Erythroblast (primary cell): ENCODE results near the gene TRIM38.
"Not testable (repeated sequence)": the region's sequence is repeated elsewhere in the genome, so short reads cannot be mapped to it uniquely, and the experiment has no call there.

Experiments
- DNase-seq, 2 experiments: peaks; one replicate each; lab custom pipeline; 2025; lab: John Stamatoyannopoulos, UW
- GATA1 ChIP-seq: IDR thresholded peaks from 2 replicates; pipeline ENCODE4 v1.6.1; 2011; ENCODE audit warnings: low read depth, mild to moderate bottlenecking, control low read depth, low read length, moderate library complexity
- POLR2A ChIP-seq: IDR thresholded peaks from 2 replicates; pipeline ENCODE4 v1.6.1; 2011; ENCODE audit warnings: mild to moderate bottlenecking, low read length

TRIM38 gene

GRCh38 chr6:25962149-25963127, at the start of gene TRIM38:
TRIM38 (plus strand) TSS chr6:25962802; CDS start chr6:25966523, 3,721 bp downstream.
- TF ChIP-seq POLR2A (peak; percentile 92), GATA1 (no peak)
- DNase-seq = peak; percentile 58 to 72

- TF ChIP-seq POLR2A (no peak), GATA1 (no peak)
- no peak for DNase-seq
These were observed 48.9 kb upstream of the TRIM38 start for GRCh38 chr6:25913741-25914140.

GRCh38 chr6:25916330-25916729, 46.3 kb upstream of the TRIM38 start:
- TF ChIP-seq GATA1 = no peak
- no peak for TF ChIP-seq POLR2A
- no peak for DNase-seq

GRCh38 chr6:25916789-25917490, 45.7 kb upstream of the TRIM38 start:
- TF ChIP-seq GATA1 = no peak
- TF ChIP-seq POLR2A = no peak
- DNase-seq = no peak

GRCh38 chr6:25918083-25918683, 44.4 kb upstream of the TRIM38 start:
- no peak for DNase-seq
- TF ChIP-seq POLR2A (no peak), GATA1 (no peak)

GRCh38 chr6:25919657-25920056, 42.9 kb upstream of the TRIM38 start:
- no peak for TF ChIP-seq POLR2A
- no peak for TF ChIP-seq GATA1
- DNase-seq = no peak

- DNase-seq = no peak
- TF ChIP-seq GATA1 (no peak), POLR2A (no peak)
These were observed 40.9 kb upstream of the TRIM38 start for GRCh38 chr6:25921525-25922203.

- DNase-seq = no peak
- TF ChIP-seq GATA1 (no peak), POLR2A (no peak)
These were observed 40.3 kb upstream of the TRIM38 start for GRCh38 chr6:25922301-25922700.

- no peak for TF ChIP-seq POLR2A
- TF ChIP-seq GATA1 = no peak
- DNase-seq = peak; percentile 5 to 51
These were observed 36.7 kb upstream of the TRIM38 start for GRCh38 chr6:25925876-25926275.

GRCh38 chr6:25927178-25927577, 35.4 kb upstream of the TRIM38 start:
- TF ChIP-seq POLR2A = no peak
- no peak for TF ChIP-seq GATA1
- no peak for DNase-seq

- TF ChIP-seq GATA1 (no peak), POLR2A (no peak)
- no peak for DNase-seq
These were observed 34.8 kb upstream of the TRIM38 start for GRCh38 chr6:25927756-25928216.

GRCh38 chr6:25928562-25929324, 33.9 kb upstream of the TRIM38 start:
- DNase-seq = no peak
- no peak for TF ChIP-seq POLR2A
- TF ChIP-seq GATA1 = no peak

- not testable (repeated sequence) for DNase-seq
These were observed 32.8 kb upstream of the TRIM38 start for GRCh38 chr6:25929785-25930184.
